Glomerular visceral epithelial cell (primary cell): ENCODE measurements around the gene MTF2.

ENCODE experiments used
- DNase-seq: peaks from one replicate; pipeline ENCODE4 v3.0.0-alpha.2; 2016; ENCODE audit errors: extremely low spot score

MTF2 gene

GRCh38 chr1:93186667-93187066, 107.6 kb downstream of the MTF2 start:
- no peak for DNase-seq
